GM23338 (cell line): ENCODE results near the gene SUOX.

Experiments used
- CREB1 ChIP-seq: fragments of 250-450 bp; sonication (Bioruptor Pico); IDR thresholded peaks from 2 replicates; pipeline ENCODE4 v1.5.0; 2020; ENCODE audit warnings: low read depth, mild to moderate bottlenecking, moderate library complexity
- CTCF ChIP-seq, 2 experiments: fragments of 200-600 bp in 1 of 2; sonication (generic) in 1 of 2; conservative IDR thresholded peaks; 2 replicates each; pipeline versions ENCODE4 v1.5.1 to v1.6.1; 2016 to 2017; ENCODE audit warnings: antibody characterized with exemption in 2 of 2, low read depth in 2 of 2, mild to moderate bottlenecking in 2 of 2, moderate library complexity in 1 of 2
- EZH2 ChIP-seq: fragments of 200-600 bp; sonication (generic); IDR thresholded peaks from one replicate; pipeline ENCODE4 v1.8.0; 2017; ENCODE audit warnings: antibody characterized with exemption, mild to moderate bottlenecking, low read depth; ENCODE audit not compliant: unreplicated experiment
- EZH2phosphoT487 ChIP-seq: fragments of 200-600 bp; sonication (generic); IDR thresholded peaks from one replicate; pipeline ENCODE4 v1.8.1; 2018; ENCODE audit warnings: antibody characterized with exemption; ENCODE audit not compliant: unreplicated experiment
- JUNB ChIP-seq: IDR thresholded peaks from one replicate; pipeline ENCODE4 v1.6.1; 2016; ENCODE audit warnings: antibody characterized with exemption; ENCODE audit not compliant: unreplicated experiment
- POLR2AphosphoS5 ChIP-seq: IDR thresholded peaks from 2 replicates; pipeline ENCODE4 v1.6.1; 2016; ENCODE audit warnings: antibody characterized with exemption, low read depth
- STAT1 ChIP-seq: IDR thresholded peaks from one replicate; pipeline ENCODE4 v1.6.1; 2016; ENCODE audit warnings: antibody characterized with exemption; ENCODE audit not compliant: unreplicated experiment
- ZNF462 ChIP-seq: fragments of 250-450 bp; sonication (Bioruptor Pico); IDR thresholded peaks from 2 replicates; pipeline ENCODE4 v1.5.0; 2020; ENCODE audit warnings: mild to moderate bottlenecking, moderate library complexity
- TF ChIP-seq, protein P1 (sequence below): IDR thresholded peaks from 2 replicates; pipeline ENCODE4 v1.6.1; 2016; ENCODE audit warnings: antibody characterized with exemption

- TF ChIP-seq CTCF (conservative IDR thresholded peaks at IDR 0.05; ENCODE audit: low read depth in 2 of 2) (no peak), EZH2 (no peak), POLR2AphosphoS5 (peak; percentile 33), EZH2phosphoT487 (no peak), ZNF462 (CRISPR knock-in tag) (no peak), JUNB (no peak), CREB1 (CRISPR knock-in tag) (no peak), STAT1 (no peak)
- TF ChIP-seq, protein P1, sequence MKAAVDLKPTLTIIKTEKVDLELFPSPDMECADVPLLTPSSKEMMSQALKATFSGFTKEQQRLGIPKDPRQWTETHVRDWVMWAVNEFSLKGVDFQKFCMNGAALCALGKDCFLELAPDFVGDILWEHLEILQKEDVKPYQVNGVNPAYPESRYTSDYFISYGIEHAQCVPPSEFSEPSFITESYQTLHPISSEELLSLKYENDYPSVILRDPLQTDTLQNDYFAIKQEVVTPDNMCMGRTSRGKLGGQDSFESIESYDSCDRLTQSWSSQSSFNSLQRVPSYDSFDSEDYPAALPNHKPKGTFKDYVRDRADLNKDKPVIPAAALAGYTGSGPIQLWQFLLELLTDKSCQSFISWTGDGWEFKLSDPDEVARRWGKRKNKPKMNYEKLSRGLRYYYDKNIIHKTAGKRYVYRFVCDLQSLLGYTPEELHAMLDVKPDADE, result no peak; the same call in 1 of the 2 replicates
These were observed 23.5 kb downstream of the SUOX start, which contains the start of gene IKZF4 for GRCh38 chr12:56020423-56021184.
